ENCODE measurements around the gene MOGAT1. TPM values are rescaled to one million over a fixed set of nuclear protein-coding genes. Genes with fewer than 3 reads are reported as not detected.

The MOGAT1 gene
- total and polyA plus RNA-seq, 4 donors: 0.30 to 5.5 (median 5.1) TPM; not detected in 1

DNA sequence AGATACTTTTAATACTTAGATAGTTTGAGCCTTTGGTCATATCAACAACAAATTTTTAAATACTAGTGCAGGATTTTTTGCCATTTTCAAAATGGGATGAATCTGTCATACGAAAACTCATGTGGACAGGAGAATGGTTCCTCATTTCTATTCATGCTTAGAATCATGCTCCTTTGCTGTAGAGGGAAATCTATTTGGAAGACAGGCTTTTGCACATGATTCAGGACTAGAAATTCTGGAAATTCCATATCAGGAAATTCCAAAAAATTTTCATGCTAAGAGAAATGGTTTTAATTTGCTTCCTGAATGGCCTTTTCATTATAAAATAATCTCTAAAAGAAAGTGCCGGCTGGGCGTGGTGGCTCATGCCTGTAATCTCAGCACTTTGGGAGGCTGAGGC lies 39.3 kb downstream of the MOGAT1 start:
- Histone ChIP-seq H3K27ac (ENCODE audit: low read depth in 1 of 2, low read length in 2 of 2) (no peak overlapping the region), H3K9ac (ENCODE audit: low read depth in 1 of 2, low read length in 2 of 2) (no peak overlapping the region), H3K4me1 (ENCODE audit: control insufficient read depth in 4 of 4, insufficient read depth in 4 of 4, low read length in 3 of 4) (peaks cover 0 to 6% (median 2%) of the 10 kb centered on the region in 4 donors), H3K9me3 (ENCODE audit: control insufficient read depth in 4 of 4, low read length in 3 of 4) (no peaks in the 10 kb centered on the region), H3K4me3 (ENCODE audit: low read depth in 1 of 3, low read length in 3 of 3) (no peak overlapping the region), H3K27me3 (ENCODE audit: control insufficient read depth in 4 of 4, insufficient read depth in 4 of 4, low read length in 3 of 4) (no peaks in the 10 kb centered on the region), H3K36me3 (ENCODE audit: control insufficient read depth in 4 of 4, insufficient read depth in 3 of 4, low read depth in 1 of 4, low read length in 3 of 4) (peaks cover 0 to 24% (median 3%) of the 10 kb centered on the region in 4 donors)
- 91% methylated on average over 3 of the region's 3 CpGs for WGBS
- DNase-seq (ENCODE audit: low spot score): no peak
- TF ChIP-seq JUND (IDR thresholded peaks at IDR 0.05): no peak
- TF ChIP-seq, protein P1, sequence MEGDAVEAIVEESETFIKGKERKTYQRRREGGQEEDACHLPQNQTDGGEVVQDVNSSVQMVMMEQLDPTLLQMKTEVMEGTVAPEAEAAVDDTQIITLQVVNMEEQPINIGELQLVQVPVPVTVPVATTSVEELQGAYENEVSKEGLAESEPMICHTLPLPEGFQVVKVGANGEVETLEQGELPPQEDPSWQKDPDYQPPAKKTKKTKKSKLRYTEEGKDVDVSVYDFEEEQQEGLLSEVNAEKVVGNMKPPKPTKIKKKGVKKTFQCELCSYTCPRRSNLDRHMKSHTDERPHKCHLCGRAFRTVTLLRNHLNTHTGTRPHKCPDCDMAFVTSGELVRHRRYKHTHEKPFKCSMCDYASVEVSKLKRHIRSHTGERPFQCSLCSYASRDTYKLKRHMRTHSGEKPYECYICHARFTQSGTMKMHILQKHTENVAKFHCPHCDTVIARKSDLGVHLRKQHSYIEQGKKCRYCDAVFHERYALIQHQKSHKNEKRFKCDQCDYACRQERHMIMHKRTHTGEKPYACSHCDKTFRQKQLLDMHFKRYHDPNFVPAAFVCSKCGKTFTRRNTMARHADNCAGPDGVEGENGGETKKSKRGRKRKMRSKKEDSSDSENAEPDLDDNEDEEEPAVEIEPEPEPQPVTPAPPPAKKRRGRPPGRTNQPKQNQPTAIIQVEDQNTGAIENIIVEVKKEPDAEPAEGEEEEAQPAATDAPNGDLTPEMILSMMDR (IDR thresholded peaks at IDR 0.05; ENCODE audit: low read depth, low read length, missing input control): no peak
- TF ChIP-seq RXRA (IDR thresholded peaks at IDR 0.05): no peak
- no peak for TF ChIP-seq FOXA1 (IDR thresholded peaks at IDR 0.05)
- TF ChIP-seq REST (IDR thresholded peaks at IDR 0.05): no peak
- no peak for TF ChIP-seq SP1 (IDR thresholded peaks at IDR 0.05)
- TF ChIP-seq TAF1 (conservative IDR thresholded peaks at IDR 0.05): no peak
- no peak for TF ChIP-seq RAD21 (IDR thresholded peaks at IDR 0.05)
- no peak for TF ChIP-seq YY1 (IDR thresholded peaks at IDR 0.05)
- no peak for TF ChIP-seq HNF4G (IDR thresholded peaks at IDR 0.05)
- TF ChIP-seq GABPA (IDR thresholded peaks at IDR 0.05 in 1 of 2, conservative IDR thresholded peaks at IDR 0.05 in 1 of 2): no peak
- no peak for TF ChIP-seq ATF3 (IDR thresholded peaks at IDR 0.05)
- TF ChIP-seq HNF4A (conservative IDR thresholded peaks at IDR 0.05): no peak
- TF ChIP-seq NR2F2 (IDR thresholded peaks at IDR 0.05): no peak
- TF ChIP-seq, protein P2, sequence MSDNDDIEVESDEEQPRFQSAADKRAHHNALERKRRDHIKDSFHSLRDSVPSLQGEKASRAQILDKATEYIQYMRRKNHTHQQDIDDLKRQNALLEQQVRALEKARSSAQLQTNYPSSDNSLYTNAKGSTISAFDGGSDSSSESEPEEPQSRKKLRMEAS (IDR thresholded peaks at IDR 0.05): no peak

DNA sequence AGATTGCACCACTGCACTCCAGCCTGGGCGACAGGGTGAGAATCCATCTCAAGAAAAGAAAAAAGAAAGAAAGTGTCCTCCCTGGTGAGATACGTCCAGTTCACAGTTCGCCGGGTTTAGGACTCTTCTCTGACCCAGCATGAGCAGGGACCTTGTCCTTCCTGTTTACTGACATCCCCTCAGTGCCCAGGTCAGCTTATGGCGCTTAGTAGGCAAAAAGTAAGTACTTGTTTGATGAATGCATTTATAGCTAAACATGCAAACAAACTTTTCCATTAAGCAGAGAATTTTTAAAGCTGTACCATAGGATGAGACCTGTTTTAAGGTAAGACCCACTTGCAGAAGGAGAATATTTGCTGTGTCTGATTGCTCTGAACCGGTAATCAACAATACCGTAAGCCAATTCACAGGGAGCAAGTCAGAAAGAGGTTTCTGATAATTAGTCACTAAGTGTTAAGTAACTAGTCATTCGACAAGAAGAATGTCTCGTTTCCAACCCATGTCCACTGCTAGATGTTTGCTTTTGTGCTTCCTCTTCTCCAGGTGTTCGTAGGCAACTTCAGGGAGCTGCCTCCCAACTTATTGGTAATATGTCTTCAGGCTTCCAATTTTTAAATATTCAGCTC lies 40.0 kb downstream of the MOGAT1 start:
- H3K36me3 ChIP-seq (ENCODE audit: control insufficient read depth in 4 of 4, insufficient read depth in 3 of 4, low read depth in 1 of 4, low read length in 3 of 4): peaks cover 0 to 24% (median 3%) of the 10 kb centered on the region in 4 donors
- H3K27ac ChIP-seq (ENCODE audit: low read depth in 1 of 2, low read length in 2 of 2): no peak overlapping the region
- H3K9ac ChIP-seq (ENCODE audit: low read depth in 1 of 2, low read length in 2 of 2): no peak overlapping the region
- no peak for DNase-seq (ENCODE audit: low spot score)
- TF ChIP-seq ATF3 (IDR thresholded peaks at IDR 0.05) (no peak), HNF4A (conservative IDR thresholded peaks at IDR 0.05) (no peak), RAD21 (IDR thresholded peaks at IDR 0.05) (no peak), FOXA2 (IDR thresholded peaks at IDR 0.05) (no peak), NR2F2 (IDR thresholded peaks at IDR 0.05) (no peak), TAF1 (conservative IDR thresholded peaks at IDR 0.05) (no peak), HNF4G (IDR thresholded peaks at IDR 0.05) (no peak), FOXA1 (IDR thresholded peaks at IDR 0.05) (no peak), JUND (IDR thresholded peaks at IDR 0.05) (no peak)
- TF ChIP-seq, protein P1 (IDR thresholded peaks at IDR 0.05; ENCODE audit: low read depth, low read length, missing input control): no peak
- H3K4me1 ChIP-seq (ENCODE audit: control insufficient read depth in 4 of 4, insufficient read depth in 4 of 4, low read length in 3 of 4): peaks cover 0 to 6% (median 2%) of the 10 kb centered on the region in 4 donors
- H3K4me3 ChIP-seq (ENCODE audit: low read depth in 1 of 3, low read length in 3 of 3): no peak overlapping the region
- H3K9me3 ChIP-seq (ENCODE audit: control insufficient read depth in 4 of 4, low read length in 3 of 4): no peaks in the 10 kb centered on the region
- no peaks in the 10 kb centered on the region for H3K27me3 ChIP-seq (ENCODE audit: control insufficient read depth in 4 of 4, insufficient read depth in 4 of 4, low read length in 3 of 4)
- 89% methylated on average over 10 of the region's 10 CpGs for WGBS

Measured in liver (tissue), 9 donors.